ENCODE measurements around the gene FUT7.

The FUT7 gene

GRCh38 chr9:137051145-137051724 lies 19.3 kb upstream of the FUT7 start:
- in situ Hi-C loops (cut with MboI; ENCODE audit: low sequenced_read_pairs), result no loop called here

GRCh38 chr9:137050570-137050969 lies 18.7 kb upstream of the FUT7 start:
- in situ Hi-C loops (cut with MboI; ENCODE audit: low sequenced_read_pairs), result no loop called here

- in situ Hi-C loops (cut with MboI; ENCODE audit: low sequenced_read_pairs), result loop anchor here (25.0 kb wide), 1 partner anchor 262 kb away; the partner anchor contains the start of genes CCDC183 and TMEM141
Measured at GRCh38 chr9:137049544-137050449, 17.9 kb upstream of the FUT7 start.

DNA sequence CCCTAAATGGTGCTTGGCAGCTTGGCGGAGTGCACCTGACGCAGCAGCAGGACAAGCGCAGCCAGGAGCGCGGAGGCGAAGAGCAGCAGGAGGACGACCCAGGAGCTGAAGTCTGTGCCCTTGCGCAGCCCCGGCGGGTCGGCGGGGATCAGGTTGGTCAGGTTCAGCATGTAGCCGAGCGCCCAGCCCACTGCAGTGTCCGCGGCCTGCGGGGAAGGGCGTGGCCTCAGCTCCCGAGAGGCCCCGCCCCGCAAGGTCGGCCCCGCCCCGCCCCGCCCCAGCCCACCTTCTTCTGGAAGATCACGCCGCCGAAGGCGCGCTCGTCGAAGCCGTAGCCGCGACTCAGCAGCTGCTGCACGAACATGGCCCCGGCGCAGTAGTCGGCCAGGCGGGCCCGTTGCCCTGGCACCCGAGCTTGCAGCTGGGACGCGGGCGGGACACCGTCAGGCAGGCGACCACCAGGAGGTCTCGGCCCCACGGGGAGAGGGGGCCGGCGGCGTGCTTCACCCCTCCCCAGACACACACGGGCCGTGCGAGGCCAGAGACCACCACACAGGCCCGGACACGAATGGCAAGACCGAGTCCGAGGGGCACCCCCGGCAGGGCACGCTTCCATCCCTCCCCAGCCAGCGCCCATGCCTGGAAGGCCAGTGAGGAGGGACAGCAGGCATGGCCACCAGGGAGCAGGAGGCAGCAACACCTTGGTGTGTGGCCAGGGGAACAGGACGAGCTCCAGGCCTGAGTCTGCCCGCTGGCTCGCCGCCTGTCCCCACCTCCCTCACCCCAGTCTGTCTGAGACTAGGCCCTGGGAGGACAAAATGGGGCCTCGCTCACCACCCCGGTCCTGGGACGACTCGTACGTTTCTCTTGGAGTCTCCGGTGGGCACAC lies 17.0 kb upstream of the FUT7 start:
- in situ Hi-C loops (cut with MboI; ENCODE audit: low sequenced_read_pairs), result loop anchor here (25.0 kb wide), 1 partner anchor 262 kb away; the partner anchor contains the start of genes CCDC183 and TMEM141

DNA sequence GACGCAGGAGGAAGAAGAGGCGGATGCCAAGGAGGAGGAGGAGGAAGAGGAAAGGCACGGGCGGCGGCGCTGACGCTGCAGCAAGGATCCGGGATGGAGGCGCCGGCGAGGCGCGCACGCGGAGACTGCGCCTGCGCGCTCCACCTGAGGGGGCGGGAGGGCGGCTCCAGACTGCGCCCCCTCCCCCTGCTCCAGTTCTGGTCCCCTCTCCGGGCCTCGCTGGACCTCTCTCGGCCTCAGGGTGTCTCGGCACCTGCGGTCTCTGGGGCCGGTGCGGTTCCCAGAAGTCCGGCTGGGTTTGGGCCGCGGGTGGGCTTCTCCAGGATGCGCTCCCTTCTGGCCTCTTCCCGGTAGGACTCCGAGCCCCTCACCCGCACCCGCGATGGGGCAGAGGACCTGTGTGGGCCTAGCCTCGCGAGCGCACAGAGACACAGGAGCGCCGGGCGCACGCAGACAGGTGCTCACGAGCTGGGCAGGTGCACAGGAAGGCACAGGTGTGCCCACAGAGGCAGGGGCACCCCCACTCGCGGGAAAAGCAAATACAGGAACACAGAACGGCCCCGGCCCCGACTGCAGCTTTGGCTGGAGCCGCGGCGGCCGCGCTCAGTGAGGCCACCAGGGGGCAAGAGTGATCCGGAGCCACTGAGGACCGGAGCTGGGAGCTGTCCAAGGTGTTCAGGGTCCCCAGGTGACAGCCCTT lies 14.3 kb upstream of the FUT7 start, which contains the start of gene NPDC1:
NPDC1 (minus strand) TSS at position 90 of the 700 bp plus-strand sequence. CDS start 188 bp downstream, outside the sequence.
- in situ Hi-C loops (cut with MboI; ENCODE audit: low sequenced_read_pairs), result loop anchor here (25.0 kb wide), 1 partner anchor 259 kb away; the partner anchor contains the start of genes CCDC183 and TMEM141

GRCh38 chr9:137045294-137046087 lies 13.6 kb upstream of the FUT7 start:
- in situ Hi-C loops (cut with MboI; ENCODE audit: low sequenced_read_pairs), result loop anchor here (25.0 kb wide), 1 partner anchor 258 kb away; the partner anchor contains the start of genes CCDC183 and TMEM141

- in situ Hi-C loops (cut with MboI; ENCODE audit: low sequenced_read_pairs), result loop anchor here (25.0 kb wide), 1 partner anchor 257 kb away; the partner anchor contains the start of genes CCDC183 and TMEM141
Measured at GRCh38 chr9:137044502-137045177, 12.8 kb upstream of the FUT7 start.

GRCh38 chr9:137044037-137044436 lies 12.1 kb upstream of the FUT7 start:
- in situ Hi-C loops (cut with MboI; ENCODE audit: low sequenced_read_pairs), result loop anchor here (25.0 kb wide), 1 partner anchor 257 kb away; the partner anchor contains the start of genes CCDC183 and TMEM141

GRCh38 chr9:137042751-137043727 lies 11.2 kb upstream of the FUT7 start:
- in situ Hi-C loops (cut with MboI; ENCODE audit: low sequenced_read_pairs), result loop anchor here (25.0 kb wide), 1 partner anchor 256 kb away; the partner anchor contains the start of genes CCDC183 and TMEM141

DNA sequence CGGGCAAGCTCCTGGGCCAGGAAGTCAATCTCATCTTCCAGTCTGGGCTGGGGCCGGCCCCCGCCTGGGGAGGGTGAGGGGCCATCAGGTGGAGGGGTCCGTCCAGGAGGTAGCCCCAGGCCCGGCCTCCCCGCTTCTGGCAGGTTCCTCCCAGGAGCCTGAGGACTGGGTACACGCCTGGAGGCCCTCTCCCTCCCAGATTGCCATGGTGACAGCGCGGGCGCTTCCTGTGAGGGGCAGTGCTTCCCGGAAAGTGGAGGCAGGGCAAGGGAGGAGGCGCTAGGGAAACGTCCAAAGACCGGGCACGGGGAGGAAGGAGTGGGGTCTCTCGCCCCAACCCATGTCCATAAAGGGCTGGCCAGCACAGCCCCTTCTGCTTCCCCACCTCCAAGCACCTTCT lies 9.2 kb upstream of the FUT7 start:
- in situ Hi-C loops (cut with MboI; ENCODE audit: low sequenced_read_pairs), result loop anchor here (25.0 kb wide), 1 partner anchor 254 kb away; the partner anchor contains the start of genes CCDC183 and TMEM141

- in situ Hi-C loops (cut with MboI; ENCODE audit: low sequenced_read_pairs), result loop anchor here (25.0 kb wide), 1 partner anchor 253 kb away; the partner anchor contains the start of genes CCDC183 and TMEM141
Measured at GRCh38 chr9:137040568-137040967, 8.7 kb upstream of the FUT7 start.

- in situ Hi-C loops (cut with MboI; ENCODE audit: low sequenced_read_pairs), result loop anchor here (25.0 kb wide), 1 partner anchor 252 kb away; the partner anchor contains the start of genes CCDC183 and TMEM141
Measured at GRCh38 chr9:137039611-137040366, 7.9 kb upstream of the FUT7 start.

DNA sequence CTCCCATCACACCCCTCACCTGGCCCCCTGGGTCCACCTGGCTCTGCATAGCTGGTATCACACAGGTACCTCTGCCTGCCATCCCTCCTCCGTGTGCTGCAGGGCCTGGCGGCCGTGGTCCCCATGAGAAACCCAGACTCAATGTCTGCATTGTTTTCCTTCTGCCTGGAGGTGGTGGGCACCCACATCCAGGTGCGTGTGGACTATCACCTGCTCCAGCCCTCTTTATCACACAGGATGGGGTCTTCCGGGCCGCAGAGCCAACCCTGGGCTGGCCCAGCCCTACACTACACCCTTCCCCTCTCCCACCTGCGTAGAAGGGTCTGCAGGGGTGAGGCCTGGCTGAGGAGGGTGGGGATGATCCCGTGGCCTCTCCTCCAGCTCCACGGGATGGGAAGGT lies 7.0 kb upstream of the FUT7 start:
- in situ Hi-C loops (cut with MboI; ENCODE audit: low sequenced_read_pairs), result loop anchor here (25.0 kb wide), 1 partner anchor 252 kb away; the partner anchor contains the start of genes CCDC183 and TMEM141

- in situ Hi-C loops (cut with MboI; ENCODE audit: low sequenced_read_pairs), result loop anchor here (25.0 kb wide), 1 partner anchor 250 kb away; the partner anchor contains the start of genes CCDC183 and TMEM141
Measured at GRCh38 chr9:137037483-137037882, 5.6 kb upstream of the FUT7 start.

- in situ Hi-C loops (cut with MboI; ENCODE audit: low sequenced_read_pairs), result loop anchor here (25.0 kb wide), 1 partner anchor 250 kb away; the partner anchor contains the start of genes CCDC183 and TMEM141
Measured at GRCh38 chr9:137037035-137037434, 5.1 kb upstream of the FUT7 start.

DNA sequence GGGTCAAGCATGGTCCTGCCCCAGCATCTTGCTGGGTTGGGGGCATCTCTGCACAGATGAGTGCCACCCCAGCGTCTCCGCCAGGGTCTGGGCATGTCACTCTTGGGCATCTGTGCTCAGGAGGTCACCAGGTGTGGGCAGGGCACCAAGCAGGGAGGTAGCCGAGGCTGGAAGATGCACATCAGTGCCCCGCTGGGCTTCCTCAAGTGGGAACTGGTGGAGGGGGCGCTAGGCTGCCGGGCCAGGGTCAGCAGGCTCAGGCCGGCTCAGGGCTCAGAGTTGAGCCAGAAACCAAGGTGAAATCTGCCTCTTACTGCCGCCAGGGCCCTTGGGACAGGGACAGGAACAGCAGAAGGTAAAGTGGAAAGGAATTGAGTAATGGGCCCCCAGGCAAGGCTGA lies 4.0 kb upstream of the FUT7 start:
- in situ Hi-C loops (cut with MboI; ENCODE audit: low sequenced_read_pairs), result loop anchor here (25.0 kb wide), 1 partner anchor 249 kb away; the partner anchor contains the start of genes CCDC183 and TMEM141
